ENCODE results near the gene RSL1D1. TPM values are rescaled to one million over a fixed set of nuclear protein-coding genes. Genes with fewer than 3 reads are reported as not detected.

RSL1D1 gene
- total and polyA plus RNA-seq, 9 of the 15 experiments (the other 6 are each of a cell fraction or from before 2014, with no cell fraction given): 259 to 753 (median 373) TPM

GRCh38 chr16:11851294-11852091, at the start of gene RSL1D1 (continued):
- TF ChIP-seq ELF4 (CRISPR knock-in tag; IDR thresholded peaks at IDR 0.05): no peak
- TF ChIP-seq YY1 (IDR thresholded peaks at IDR 0.05; ENCODE audit: borderline replicate concordance in 1 of 3, control insufficient read depth in 1 of 3, extremely low read depth in 1 of 3, insufficient read depth in 3 of 3, insufficient read length in 1 of 3, insufficient replicate concordance in 2 of 3, low read depth in 1 of 3, low read length in 2 of 3): peak; percentile 89 to 94 (median 93)
- no peak for TF ChIP-seq DNMT1 (IDR thresholded peaks at IDR 0.05)
- TF ChIP-seq ZNF766 (CRISPR knock-in tag; conservative IDR thresholded peaks at IDR 0.05): peak; percentile 60; the same call in 1 of the 2 replicates
- peak; percentile 84 for TF ChIP-seq NEUROD1 (IDR thresholded peaks at IDR 0.05; ENCODE audit: borderline replicate concordance, low read depth, low read length, partially characterized antibody)
- TF ChIP-seq REST (IDR thresholded peaks at IDR 0.05; ENCODE audit: borderline replicate concordance): no peak
- TF ChIP-seq REST (CRISPR knock-in tag; IDR thresholded peaks at IDR 0.05; ENCODE audit: low read depth): 0 out of 2 replicates have a peak, but pooled peaks have one; percentile 56
- peak; percentile 82 for TF ChIP-seq ATF7 (IDR thresholded peaks at IDR 0.05)
- TF ChIP-seq JUND (IDR thresholded peaks at IDR 0.05; ENCODE audit: borderline replicate concordance, low read depth, low read length): peak; percentile 69
- no peak; the same call in 2 of the 3 replicates for TF ChIP-seq JUND (tag; IDR thresholded peaks at IDR 0.05; ENCODE audit: borderline replicate concordance, low read depth, low read length)
- peak; percentile 60 for TF ChIP-seq EGR1 (conservative IDR thresholded peaks at IDR 0.05)
- TF ChIP-seq SUPT5H (IDR thresholded peaks at IDR 0.05): peak; percentile 97
- no peak for TF ChIP-seq BMI1 (IDR thresholded peaks at IDR 0.05; ENCODE audit: low read length)
- TF ChIP-seq FOXA1 (IDR thresholded peaks at IDR 0.05; ENCODE audit: borderline replicate concordance): no peak
- peak; percentile 82; the same call in 1 of the 2 replicates for TF ChIP-seq BRD4 (IDR thresholded peaks at IDR 0.05)
- peak; percentile 49; the same call in 1 of the 2 replicates for TF ChIP-seq RNF2 (IDR thresholded peaks at IDR 0.05)
- TF ChIP-seq NFIC (IDR thresholded peaks at IDR 0.05): peak; percentile 50
- peak; percentile 55 for TF ChIP-seq SMAD1 (IDR thresholded peaks at IDR 0.05; ENCODE audit: low read depth, low read length, partially characterized antibody)
- no peak for TF ChIP-seq NFXL1 (CRISPR knock-in tag; IDR thresholded peaks at IDR 0.05)

Data from K562 (cell line).